Measurements from ENCODE around the gene FDCSP. TPM values are rescaled to one million over a fixed set of nuclear protein-coding genes. Genes with fewer than 3 reads are reported as not detected.
"Not testable (repeated sequence)": the region's sequence is repeated elsewhere in the genome, so short reads cannot be mapped to it uniquely, and the experiment has no call there.

Gene FDCSP
- total RNA-seq, 1 experiment from 2014 or later: not detected

DNA sequence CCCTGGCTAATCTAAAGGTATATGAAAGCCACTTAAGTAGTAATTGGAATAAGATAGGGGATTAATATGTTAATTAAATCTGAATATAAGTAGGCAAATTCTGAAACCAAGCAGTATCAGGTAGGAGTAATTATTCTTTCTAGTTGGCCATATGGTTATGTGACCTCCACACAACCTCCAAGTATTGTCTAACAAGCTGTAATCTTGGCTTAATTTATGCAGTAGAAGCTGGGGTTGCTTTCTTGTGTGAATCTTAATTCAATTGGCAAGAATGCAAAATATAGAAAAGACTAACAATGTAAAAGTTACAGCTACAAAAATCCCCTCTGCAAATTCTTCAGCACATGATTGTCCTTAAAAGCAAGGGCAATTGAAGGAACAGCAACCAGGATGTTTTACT is 9.8 kb upstream of the FDCSP start:
- not testable (repeated sequence) for H4K8ac ChIP-seq (replicated peaks; ENCODE audit: insufficient read length, low read depth, low read length); H3K9me3 ChIP-seq (ENCODE audit: control insufficient read depth, low read depth, low read length); H3K18ac ChIP-seq (ENCODE audit: insufficient read length, low read depth, low read length); H3K23ac ChIP-seq (ENCODE audit: insufficient read length, low read depth, low read length); H3K14ac ChIP-seq (ENCODE audit: insufficient read depth, low read length); H4K20me1 ChIP-seq (ENCODE audit: control insufficient read depth, insufficient read depth, insufficient read length); H3K23me2 ChIP-seq (ENCODE audit: insufficient read length, low read depth, low read length, poor library complexity, severe bottlenecking); H2BK12ac ChIP-seq (ENCODE audit: insufficient read length, low read depth, low read length); H3K79me1 ChIP-seq (ENCODE audit: insufficient read depth, low read depth, low read length, poor library complexity, severe bottlenecking); H3K27ac Mint-ChIP-seq; H3K9ac ChIP-seq (ENCODE audit: extremely low read depth, insufficient read length, low read length); H4K5ac ChIP-seq (ENCODE audit: insufficient read length, low read depth, low read length); H3K4me1 ChIP-seq (ENCODE audit: insufficient read depth, low read length); H3K4ac ChIP-seq (ENCODE audit: low read depth, low read length); H3K4me3 Mint-ChIP-seq; H3K27me3 ChIP-seq (ENCODE audit: insufficient read depth, low read length); H3K4me1 Mint-ChIP-seq; H2BK5ac ChIP-seq (ENCODE audit: insufficient read length, low read length); H3K27ac ChIP-seq (ENCODE audit: insufficient read length, low read depth, low read length); H2BK15ac ChIP-seq (ENCODE audit: low read depth, low read length); H2BK20ac ChIP-seq (ENCODE audit: low read depth, low read length, poor library complexity, severe bottlenecking); H3K36me3 Mint-ChIP-seq (ENCODE audit: insufficient read depth in 1 of 3, low read depth in 3 of 3); H3K56ac ChIP-seq (ENCODE audit: insufficient read length, low read depth, low read length); H2AFZ ChIP-seq (ENCODE audit: low read length); DNase-seq; H3K9me3 Mint-ChIP-seq; H2BK120ac ChIP-seq (ENCODE audit: low read depth, low read length, poor library complexity, severe bottlenecking); H3K4me2 ChIP-seq (ENCODE audit: insufficient read depth, insufficient read length, low read length); H3K27me3 Mint-ChIP-seq (ENCODE audit: low read depth); H3K79me2 ChIP-seq (ENCODE audit: insufficient read depth, low read length); H2AK5ac ChIP-seq (ENCODE audit: insufficient read length, low read length); H3T11ph ChIP-seq (ENCODE audit: low read length); H4K91ac ChIP-seq (ENCODE audit: insufficient read length, low read depth, low read length)

DNA sequence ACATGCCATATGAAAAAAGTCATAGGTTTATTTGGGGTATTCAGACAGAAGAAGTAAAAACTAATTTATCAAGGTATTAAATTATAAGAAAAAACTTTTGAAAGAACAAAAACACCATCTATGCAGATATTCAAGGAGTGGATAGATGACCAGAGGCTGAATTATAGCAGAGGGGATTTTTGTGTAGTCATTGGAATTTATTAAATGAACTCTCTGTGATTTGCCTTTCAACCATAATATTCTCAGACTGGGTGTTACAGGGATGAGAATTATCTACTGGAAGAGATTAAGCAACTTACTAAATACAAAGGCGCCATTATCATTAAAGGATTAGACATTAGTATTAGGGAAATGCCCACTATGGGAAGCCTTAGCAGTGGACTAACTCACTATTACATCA is 9.4 kb upstream of the FDCSP start:
- H3K9ac ChIP-seq (ENCODE audit: extremely low read depth, insufficient read length, low read length); H3K27ac ChIP-seq (ENCODE audit: insufficient read length, low read depth, low read length); H3K18ac ChIP-seq (ENCODE audit: insufficient read length, low read depth, low read length); H3K9me3 Mint-ChIP-seq; H4K20me1 ChIP-seq (ENCODE audit: control insufficient read depth, insufficient read depth, insufficient read length); H2BK120ac ChIP-seq (ENCODE audit: low read depth, low read length, poor library complexity, severe bottlenecking); H3K9me3 ChIP-seq (ENCODE audit: control insufficient read depth, low read depth, low read length); DNase-seq; H3K27me3 Mint-ChIP-seq (ENCODE audit: low read depth); H3K4me3 Mint-ChIP-seq; H2AK5ac ChIP-seq (ENCODE audit: insufficient read length, low read length); H4K91ac ChIP-seq (ENCODE audit: insufficient read length, low read depth, low read length); H2BK15ac ChIP-seq (ENCODE audit: low read depth, low read length); H3K27ac Mint-ChIP-seq; H2BK5ac ChIP-seq (ENCODE audit: insufficient read length, low read length); H2BK12ac ChIP-seq (ENCODE audit: insufficient read length, low read depth, low read length); H3K79me2 ChIP-seq (ENCODE audit: insufficient read depth, low read length); H3K56ac ChIP-seq (ENCODE audit: insufficient read length, low read depth, low read length); H3K4me1 Mint-ChIP-seq; H3K23me2 ChIP-seq (ENCODE audit: insufficient read length, low read depth, low read length, poor library complexity, severe bottlenecking); H3K79me1 ChIP-seq (ENCODE audit: insufficient read depth, low read depth, low read length, poor library complexity, severe bottlenecking); H4K5ac ChIP-seq (ENCODE audit: insufficient read length, low read depth, low read length); H3K4me1 ChIP-seq (ENCODE audit: insufficient read depth, low read length); H4K8ac ChIP-seq (replicated peaks; ENCODE audit: insufficient read length, low read depth, low read length); H3K4ac ChIP-seq (ENCODE audit: low read depth, low read length); H3K4me2 ChIP-seq (ENCODE audit: insufficient read depth, insufficient read length, low read length); H3K27me3 ChIP-seq (ENCODE audit: insufficient read depth, low read length); H3T11ph ChIP-seq (ENCODE audit: low read length); H3K36me3 Mint-ChIP-seq (ENCODE audit: insufficient read depth in 1 of 3, low read depth in 3 of 3); H3K23ac ChIP-seq (ENCODE audit: insufficient read length, low read depth, low read length); H2BK20ac ChIP-seq (ENCODE audit: low read depth, low read length, poor library complexity, severe bottlenecking); H3K14ac ChIP-seq (ENCODE audit: insufficient read depth, low read length); H2AFZ ChIP-seq (ENCODE audit: low read length): not testable (repeated sequence)
- no CpG with 5 or more reads among the region's 1 CpG for WGBS (ENCODE audit: extremely low coverage, insufficient read length, low lambda C conversion rate)

DNA sequence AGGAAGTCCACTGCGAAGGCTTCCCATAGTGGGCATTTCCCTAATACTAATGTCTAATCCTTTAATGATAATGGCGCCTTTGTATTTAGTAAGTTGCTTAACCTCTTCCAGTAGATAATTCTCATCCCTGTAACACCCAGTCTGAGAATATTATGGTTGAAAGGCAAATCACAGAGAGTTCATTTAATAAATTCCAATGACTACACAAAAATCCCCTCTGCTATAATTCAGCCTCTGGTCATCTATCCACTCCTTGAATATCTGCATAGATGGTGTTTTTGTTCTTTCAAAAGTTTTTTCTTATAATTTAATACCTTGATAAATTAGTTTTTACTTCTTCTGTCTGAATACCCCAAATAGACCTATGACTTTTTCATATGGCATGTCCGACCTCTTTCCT is 4.5 kb upstream of the FDCSP start:
- H3K79me2 ChIP-seq (ENCODE audit: insufficient read depth, low read length); H3K9me3 ChIP-seq (ENCODE audit: control insufficient read depth, low read depth, low read length); H3T11ph ChIP-seq (ENCODE audit: low read length); H2AFZ ChIP-seq (ENCODE audit: low read length); H3K9ac ChIP-seq (ENCODE audit: extremely low read depth, insufficient read length, low read length); H2BK5ac ChIP-seq (ENCODE audit: insufficient read length, low read length); H4K91ac ChIP-seq (ENCODE audit: insufficient read length, low read depth, low read length); H3K9me3 Mint-ChIP-seq; H3K4me1 Mint-ChIP-seq; H3K56ac ChIP-seq (ENCODE audit: insufficient read length, low read depth, low read length); H4K5ac ChIP-seq (ENCODE audit: insufficient read length, low read depth, low read length); H2BK20ac ChIP-seq (ENCODE audit: low read depth, low read length, poor library complexity, severe bottlenecking); H3K18ac ChIP-seq (ENCODE audit: insufficient read length, low read depth, low read length); H2AK5ac ChIP-seq (ENCODE audit: insufficient read length, low read length); H3K4me3 Mint-ChIP-seq; H3K4me2 ChIP-seq (ENCODE audit: insufficient read depth, insufficient read length, low read length); H3K14ac ChIP-seq (ENCODE audit: insufficient read depth, low read length); H4K8ac ChIP-seq (replicated peaks; ENCODE audit: insufficient read length, low read depth, low read length); H2BK12ac ChIP-seq (ENCODE audit: insufficient read length, low read depth, low read length); H3K23me2 ChIP-seq (ENCODE audit: insufficient read length, low read depth, low read length, poor library complexity, severe bottlenecking); H3K36me3 Mint-ChIP-seq (ENCODE audit: insufficient read depth in 1 of 3, low read depth in 3 of 3); H3K27me3 Mint-ChIP-seq (ENCODE audit: low read depth); H2BK120ac ChIP-seq (ENCODE audit: low read depth, low read length, poor library complexity, severe bottlenecking); H3K27ac Mint-ChIP-seq; H3K4ac ChIP-seq (ENCODE audit: low read depth, low read length); DNase-seq; H3K27me3 ChIP-seq (ENCODE audit: insufficient read depth, low read length); H3K4me1 ChIP-seq (ENCODE audit: insufficient read depth, low read length); H3K23ac ChIP-seq (ENCODE audit: insufficient read length, low read depth, low read length); H3K79me1 ChIP-seq (ENCODE audit: insufficient read depth, low read depth, low read length, poor library complexity, severe bottlenecking); H4K20me1 ChIP-seq (ENCODE audit: control insufficient read depth, insufficient read depth, insufficient read length); H3K27ac ChIP-seq (ENCODE audit: insufficient read length, low read depth, low read length); H2BK15ac ChIP-seq (ENCODE audit: low read depth, low read length): not testable (repeated sequence)
- WGBS (ENCODE audit: extremely low coverage, insufficient read length, low lambda C conversion rate): no CpG with 5 or more reads among the region's 3 CpGs

Measured in H9 (cell line).